Fibroblast of peridontal ligament (primary cell): Measurements from ENCODE around the gene CASTOR2.
A peak's percentile ranks its signal among the peaks of the same experiment; 100 is the strongest.
"Not testable (repeated sequence)": the region's sequence is repeated elsewhere in the genome, so short reads cannot be mapped to it uniquely, and the experiment has no call there.

Source experiments
- DNase-seq: peaks from one replicate; pipeline ENCODE4 v3.0.0-alpha.2; 2010; ENCODE audit errors: extremely low read depth

The CASTOR2 gene

DNA sequence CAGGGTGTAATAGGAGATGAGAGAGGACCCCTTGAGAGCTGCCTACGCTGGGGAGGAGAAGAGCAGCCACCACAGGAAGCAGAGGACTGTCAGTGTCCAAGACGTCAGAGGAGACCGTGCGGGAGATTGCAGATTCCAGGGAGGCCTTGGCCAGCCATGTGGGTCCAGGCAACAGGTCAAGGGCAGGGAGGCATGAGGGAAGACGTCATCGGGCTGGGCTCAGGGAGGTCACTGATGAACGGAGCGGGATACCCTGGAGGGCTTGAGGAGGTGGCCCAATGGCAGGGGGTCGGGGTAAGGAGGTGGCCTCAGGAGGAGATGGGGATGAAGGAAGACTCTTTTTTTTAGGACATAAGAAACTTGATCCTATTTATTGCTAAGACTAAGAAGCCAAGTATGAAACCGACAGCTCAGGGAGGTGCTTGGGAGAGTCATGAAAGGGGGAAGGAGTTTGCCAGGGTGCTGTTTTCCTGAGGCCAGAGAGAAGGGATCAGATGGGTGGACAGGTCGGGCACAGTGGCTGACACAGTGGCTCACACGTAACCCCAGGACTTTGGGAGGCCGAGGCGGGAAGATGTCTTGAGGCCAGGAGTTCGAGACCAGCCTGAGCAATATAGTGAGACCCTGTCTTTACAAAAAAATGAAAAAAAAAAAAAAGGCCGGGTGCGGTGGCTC lies 30.5 kb downstream of the CASTOR2 start:
- peak; percentile 3 for DNase-seq

DNA sequence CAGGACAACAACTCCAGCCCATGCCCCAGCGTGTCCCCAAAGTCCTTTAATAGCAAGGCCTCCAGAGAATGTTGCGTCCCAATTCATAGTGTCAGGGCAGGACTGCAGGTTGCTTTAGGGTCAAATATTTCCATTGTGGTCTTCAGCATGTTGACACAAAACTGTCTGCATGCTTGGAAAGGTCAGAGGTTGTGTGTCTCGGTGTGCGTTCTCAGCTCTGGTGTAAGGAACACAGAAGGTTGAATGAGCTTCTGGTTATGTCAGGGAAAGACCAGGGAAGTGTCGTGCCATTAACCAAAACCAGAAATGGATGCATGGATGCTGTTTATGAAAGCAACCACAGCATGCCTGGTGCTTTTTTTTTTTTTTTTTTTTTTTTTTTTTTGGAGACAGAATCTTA lies 31.9 kb downstream of the CASTOR2 start:
- DNase-seq, result peak; percentile 23

DNA sequence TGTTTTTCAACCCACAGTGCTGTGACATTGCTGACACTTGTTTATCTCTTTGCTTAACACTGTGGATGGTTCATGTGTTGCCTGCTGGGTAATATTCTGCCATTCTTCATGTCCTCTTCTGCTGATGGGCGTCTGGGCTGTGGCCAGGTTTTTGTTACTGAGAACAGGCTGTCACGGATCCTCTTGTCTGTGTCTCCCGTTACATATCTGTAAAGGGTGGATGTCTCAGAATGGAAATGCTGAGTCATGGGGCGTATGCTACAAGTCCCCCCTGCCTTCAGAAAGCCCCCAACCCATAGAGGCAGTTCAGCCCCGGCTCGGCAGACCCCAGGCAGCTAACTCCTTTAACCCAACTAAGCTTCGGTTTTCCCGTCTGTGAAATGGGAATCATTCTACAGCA lies 33.3 kb downstream of the CASTOR2 start:
- peak; percentile 2 for DNase-seq

- not testable (repeated sequence) for DNase-seq
Observed at GRCh38 chr7:75001356-75001755, 36.9 kb downstream of the CASTOR2 start.

- DNase-seq, result no peak
Observed at GRCh38 chr7:75010036-75010435, 45.5 kb downstream of the CASTOR2 start.

DNA sequence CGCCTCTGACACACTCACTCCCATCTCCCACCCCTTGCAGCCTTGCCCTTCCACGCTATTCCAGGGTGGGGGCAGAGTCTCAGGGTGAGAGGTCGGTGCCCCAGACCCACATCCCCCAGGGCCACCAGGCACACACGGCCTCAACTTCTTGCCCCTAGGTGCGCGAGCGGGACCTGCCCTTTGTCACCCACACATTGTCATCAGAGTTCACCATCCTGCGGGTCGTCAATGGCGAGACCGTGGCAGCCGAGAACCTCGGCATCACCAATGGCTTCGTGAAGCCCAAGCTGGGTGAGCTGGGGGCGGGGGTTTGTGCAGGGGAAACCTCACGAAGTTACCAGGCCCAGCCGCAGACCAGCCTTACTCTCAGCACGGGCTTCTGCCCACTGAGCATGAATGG lies 53.3 kb downstream of the CASTOR2 start:
- DNase-seq, result no peak

DNA sequence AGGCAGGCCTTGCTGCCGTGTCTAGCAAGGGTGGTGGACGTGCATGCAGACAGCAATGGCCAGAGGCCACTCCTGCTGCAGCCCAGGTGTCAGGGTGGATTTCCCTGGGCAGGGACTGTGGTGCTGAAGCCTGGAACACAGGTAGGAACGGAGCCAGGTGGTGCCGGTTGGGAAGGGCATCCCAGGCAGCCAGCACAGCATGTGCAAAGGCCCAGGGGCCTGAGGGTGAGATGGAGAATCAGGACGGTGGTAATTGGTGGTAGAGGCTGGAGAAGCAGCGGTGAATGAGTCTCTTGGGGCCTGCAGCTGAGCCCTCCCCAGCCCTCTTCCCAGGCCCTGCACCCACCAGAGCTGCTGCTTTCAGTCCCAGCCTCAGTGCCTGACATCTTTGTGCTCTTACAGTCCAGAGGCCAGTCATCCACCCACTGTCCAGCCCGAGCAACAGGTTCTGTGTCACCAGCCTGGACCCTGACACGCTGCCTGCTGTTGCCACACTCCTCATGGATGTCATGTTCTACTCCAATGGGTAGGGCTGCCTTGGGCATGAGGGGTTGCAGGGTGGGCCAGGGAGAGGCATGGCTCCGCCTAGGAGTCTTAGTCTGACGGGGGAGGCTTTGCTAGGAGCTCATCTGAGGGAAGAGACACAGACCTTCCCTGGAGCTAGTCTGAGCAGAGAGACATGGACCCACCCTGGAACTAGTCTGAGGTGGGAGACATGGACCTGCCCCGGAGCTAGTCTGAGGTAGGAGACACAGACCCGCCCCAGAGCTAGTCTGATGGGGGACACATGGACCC lies 54.3 kb downstream of the CASTOR2 start:
- no peak for DNase-seq

DNA sequence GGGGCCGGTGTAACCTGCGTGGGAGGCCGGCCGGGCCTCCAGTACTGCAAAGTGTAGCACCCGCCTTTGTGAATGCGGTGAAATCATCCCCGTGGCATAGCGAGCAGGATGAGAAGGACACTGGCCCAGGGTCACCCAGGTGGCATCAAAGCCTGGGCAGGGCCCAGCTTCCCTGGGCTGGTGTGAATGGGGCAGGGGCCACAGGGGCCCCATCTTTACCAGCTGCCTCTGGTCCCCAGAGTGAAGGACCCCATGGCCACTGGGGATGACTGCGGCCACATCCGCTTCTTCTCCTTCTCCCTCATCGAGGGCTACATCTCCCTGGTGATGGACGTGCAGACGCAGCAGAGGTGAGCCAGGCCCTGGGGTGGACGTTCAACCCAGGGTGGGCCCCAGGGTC lies 55.3 kb downstream of the CASTOR2 start:
- no peak for DNase-seq

GRCh38 chr7:75024922-75025321 lies 60.4 kb downstream of the CASTOR2 start:
- no peak for DNase-seq

DNA sequence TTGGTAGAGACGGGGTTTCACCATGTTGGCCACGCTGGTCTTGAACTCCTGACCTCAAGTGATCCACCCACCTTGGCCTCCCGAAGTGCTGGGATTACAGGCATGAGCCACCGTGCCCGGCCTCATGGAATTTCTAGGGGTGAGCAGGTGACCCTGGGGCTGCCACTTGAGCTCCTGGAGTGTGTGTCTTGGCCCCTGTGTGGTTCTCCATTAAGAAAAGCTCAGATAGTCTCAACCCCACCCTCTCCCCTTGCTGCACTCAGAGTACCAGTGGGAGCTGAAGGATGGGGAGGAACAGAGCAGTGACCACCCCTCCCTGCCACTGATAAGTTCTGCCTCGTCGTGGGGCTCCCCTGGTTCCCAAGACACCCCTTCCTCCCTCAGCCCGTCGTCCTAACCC lies 63.8 kb downstream of the CASTOR2 start:
- no peak for DNase-seq

DNA sequence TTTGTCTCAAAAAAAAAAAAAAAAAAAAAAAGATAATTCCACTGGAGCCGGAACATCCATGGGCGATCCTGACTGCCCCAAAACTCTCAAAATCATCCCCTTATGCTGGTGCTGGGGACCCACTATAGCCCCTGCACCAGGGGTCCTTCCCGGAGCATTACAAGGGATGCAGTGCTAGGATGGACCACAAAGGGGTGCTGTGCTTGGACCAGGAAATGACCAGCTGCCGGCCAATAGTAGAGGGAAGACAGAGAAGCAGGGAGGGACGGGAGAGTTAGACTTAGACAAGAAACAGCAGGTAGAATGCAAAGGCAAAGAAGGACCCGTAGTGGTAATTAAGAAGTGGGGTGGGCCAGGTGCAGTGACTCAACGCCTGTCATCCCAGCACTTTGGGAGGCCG lies 68.6 kb downstream of the CASTOR2 start:
- no peak for DNase-seq

- no peak for DNase-seq
Observed at GRCh38 chr7:75033826-75034225, 69.3 kb downstream of the CASTOR2 start.

DNA sequence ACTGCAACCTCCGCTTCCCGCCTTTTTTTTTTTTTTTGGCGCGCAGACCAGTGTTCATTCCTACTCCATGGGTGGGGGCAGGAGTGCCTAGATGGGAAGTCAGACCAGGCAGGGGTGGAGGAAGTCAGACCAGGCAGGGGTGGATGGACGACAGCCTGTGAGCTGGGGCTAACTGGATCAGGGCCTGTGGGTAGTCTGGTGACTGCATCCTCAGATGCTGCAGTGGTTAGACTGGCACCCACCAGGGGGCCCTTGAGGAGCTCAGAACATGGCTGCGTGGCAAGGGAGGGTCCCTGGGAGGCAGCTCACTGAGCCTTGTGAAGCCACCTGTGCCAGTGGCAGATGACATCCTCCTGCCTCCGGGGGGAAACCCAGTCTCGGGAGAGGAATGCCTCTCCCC lies 74.0 kb downstream of the CASTOR2 start:
- DNase-seq, result no peak

GRCh38 chr7:75039166-75039565 lies 74.7 kb downstream of the CASTOR2 start:
- DNase-seq, result no peak

DNA sequence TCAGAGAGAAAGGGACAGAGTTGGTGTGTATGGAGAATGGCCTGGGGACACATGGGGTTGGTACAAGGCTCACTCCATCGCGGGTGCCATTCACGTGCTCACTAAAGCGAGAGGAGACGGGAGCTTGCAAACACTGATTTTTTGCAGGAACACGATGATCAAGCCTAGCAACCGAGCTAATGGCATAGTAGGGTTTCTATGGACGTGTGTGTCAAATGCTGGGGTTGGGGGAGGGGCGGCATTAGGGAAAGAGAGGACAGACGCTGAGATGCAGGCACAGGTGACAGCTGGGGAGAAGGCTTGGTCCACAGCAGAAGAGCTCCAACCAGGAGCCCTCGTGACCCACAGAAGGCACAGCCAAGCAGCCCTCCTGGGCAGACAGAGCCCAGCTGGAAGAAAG lies 75.2 kb downstream of the CASTOR2 start:
- DNase-seq, result no peak

DNA sequence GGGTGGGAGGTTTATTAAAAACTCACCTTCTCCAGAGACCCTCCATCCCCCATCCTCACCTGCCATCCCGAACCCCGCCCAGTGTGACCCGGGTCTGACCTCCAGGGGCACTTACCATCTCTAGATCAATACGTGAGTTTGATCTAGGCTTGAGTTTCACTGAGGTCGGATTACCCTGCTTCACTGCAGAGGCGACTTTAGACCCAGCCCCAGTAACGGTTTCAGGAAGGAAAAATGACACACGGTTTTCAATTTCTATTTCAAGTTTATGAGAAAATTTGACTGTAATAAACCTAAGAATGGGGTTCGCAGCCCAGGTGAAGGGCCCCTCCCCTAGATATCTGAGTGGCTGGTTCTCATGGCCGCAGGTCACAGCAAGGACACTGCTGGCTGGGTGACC lies 76.0 kb downstream of the CASTOR2 start:
- no peak for DNase-seq

DNA sequence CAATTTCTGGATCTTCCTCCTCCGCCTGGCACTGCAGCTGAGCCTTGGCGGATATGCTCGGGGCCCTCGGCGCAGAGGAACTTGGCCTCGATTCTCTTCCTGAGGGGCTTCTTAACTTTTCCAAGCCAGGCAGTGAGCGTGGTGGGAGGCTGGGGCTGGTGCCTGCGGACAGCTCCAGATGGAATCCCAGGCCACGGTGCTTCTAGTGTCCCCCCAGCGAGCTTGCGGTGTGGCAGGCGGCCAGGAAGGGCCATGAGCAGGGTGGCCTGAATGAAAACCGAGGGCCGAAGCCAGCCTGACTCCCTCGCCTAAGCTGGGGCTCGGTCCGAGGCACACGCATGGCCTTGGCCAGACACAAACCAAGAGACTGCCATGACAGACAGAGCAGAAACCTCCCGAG lies 77.8 kb downstream of the CASTOR2 start:
- no peak for DNase-seq

DNA sequence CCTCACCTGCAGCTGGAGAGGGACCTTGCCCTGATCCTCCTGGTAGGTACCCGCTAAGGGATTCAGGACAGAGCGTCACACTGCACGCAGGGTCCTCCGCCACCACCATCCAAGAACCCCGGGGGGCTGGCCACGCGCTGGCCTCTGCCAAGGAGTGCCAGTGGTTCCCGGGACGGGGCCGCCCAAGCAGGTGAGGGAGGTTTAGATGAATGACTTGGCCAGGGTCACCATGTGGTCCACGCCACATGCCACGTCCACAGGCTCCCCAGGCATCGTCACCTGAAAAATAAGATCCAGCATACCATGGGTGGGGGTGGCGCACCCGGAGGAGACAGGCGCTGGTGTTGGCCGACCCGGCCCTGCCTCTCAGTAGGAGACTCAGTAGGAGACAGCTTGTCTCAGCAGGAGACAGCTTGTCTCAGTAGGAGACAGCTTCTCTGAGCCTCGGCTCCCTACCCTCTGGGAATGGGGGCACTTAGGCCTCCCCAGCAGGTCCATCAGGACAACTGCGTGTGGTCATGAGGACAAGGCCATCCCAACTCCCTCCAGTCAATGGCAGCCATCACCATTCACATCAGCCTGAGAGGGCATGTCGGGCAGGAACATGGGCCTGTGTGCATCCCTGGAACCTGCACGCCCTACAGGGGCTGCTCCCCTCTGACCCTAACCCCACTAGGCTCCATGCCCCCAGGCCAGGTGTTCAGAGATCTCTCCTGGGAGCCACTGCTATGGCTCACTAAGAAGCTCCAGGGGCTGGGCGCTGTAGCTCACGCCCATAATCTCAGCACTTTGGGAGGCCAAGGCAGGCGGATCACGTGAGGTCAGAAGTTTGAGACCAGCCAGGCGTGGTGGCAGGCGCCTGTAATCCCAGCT lies 78.6 kb downstream of the CASTOR2 start:
- no peak for DNase-seq

- no peak for DNase-seq
Observed at GRCh38 chr7:75045881-75046280, 81.4 kb downstream of the CASTOR2 start.

DNA sequence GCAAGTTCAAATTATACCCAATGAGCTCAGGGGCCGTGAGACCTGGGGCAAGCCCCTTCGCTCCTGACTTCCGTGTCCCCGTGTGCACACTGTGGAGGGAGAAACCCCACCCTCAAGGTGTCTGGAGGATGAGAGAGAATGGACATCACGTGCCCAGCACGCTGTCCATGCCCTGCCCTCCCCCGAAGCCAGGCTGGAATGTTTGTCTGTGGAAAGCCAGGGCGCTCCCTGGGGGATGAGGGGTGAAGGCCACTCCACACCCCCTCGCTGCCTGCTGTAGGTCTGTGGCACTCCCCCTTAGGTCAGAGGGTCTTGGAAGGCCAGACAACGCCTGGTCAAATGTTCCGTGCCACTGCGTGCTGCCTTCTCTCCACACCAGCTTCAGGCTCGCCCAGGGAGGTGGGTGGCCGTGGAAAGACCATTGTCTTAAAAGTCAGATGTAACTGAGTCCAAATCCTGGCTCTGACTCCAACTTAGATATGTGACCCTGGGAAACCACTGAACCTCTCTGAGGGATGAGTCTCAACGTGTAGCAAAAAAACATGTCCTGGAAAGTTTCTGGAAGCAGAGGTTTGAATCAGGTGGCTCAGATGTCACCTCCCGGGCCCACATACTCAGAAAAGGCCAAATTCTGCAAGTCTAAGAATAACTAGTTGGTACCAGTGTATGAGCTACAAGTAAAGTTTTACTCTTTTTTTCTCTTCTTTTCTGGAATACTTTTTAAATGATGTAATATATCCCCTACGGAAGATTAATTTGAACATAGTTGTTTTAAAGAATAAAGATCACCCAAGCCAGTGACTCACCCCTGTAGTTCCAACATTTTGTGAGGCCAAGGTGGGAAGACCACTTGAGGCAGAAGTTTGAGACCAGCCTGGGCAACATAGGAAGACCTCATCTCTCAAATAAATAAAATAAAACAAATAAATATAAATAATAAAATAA lies 84.2 kb downstream of the CASTOR2 start:
- DNase-seq, result peak; percentile 74

DNA sequence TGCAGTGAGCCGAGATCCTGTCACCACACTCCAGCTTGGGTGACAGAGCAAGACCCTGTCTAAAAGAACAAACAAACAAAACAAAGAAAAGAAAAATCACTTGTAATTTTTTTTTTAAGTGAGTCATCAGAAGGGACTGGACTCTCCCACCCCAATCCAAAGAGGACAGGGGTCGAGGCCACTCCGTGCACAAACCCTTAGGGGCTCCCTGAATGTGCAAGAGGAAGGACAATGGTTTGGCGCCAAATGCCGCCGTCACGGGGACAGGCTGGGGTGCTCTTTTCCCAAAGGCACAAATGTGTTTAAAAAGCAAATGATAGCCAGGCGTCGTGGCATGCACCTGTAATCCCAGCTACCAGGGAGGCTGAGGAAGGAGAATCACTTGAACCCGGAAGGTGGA lies 85.3 kb downstream of the CASTOR2 start:
- no peak for DNase-seq
